GM19455 (cell line): ENCODE results near the gene CNKSR2.

ENCODE experiments used
- ATAC-seq: cut with Tn5 transposase; IDR thresholded peaks from one replicate; pipeline ENCODE4 v1.9.1; 2021; ENCODE audit not compliant: unreplicated experiment

The CNKSR2 gene

GRCh38 chrX:21662761-21663160 lies 288.5 kb downstream of the CNKSR2 start:
- no peak for ATAC-seq

GRCh38 chrX:21666252-21666651 lies 292.0 kb downstream of the CNKSR2 start:
- ATAC-seq, result no peak

GRCh38 chrX:21666679-21667078 lies 292.5 kb downstream of the CNKSR2 start:
- ATAC-seq, result no peak

- ATAC-seq, result no peak
Measured at GRCh38 chrX:21674430-21675186, 300.4 kb downstream of the CNKSR2 start.

- ATAC-seq, result no peak
Measured at GRCh38 chrX:21675931-21676330, 301.7 kb downstream of the CNKSR2 start.

- no peak for ATAC-seq
Measured at GRCh38 chrX:21678048-21678612, 303.9 kb downstream of the CNKSR2 start.

GRCh38 chrX:21683941-21684340 lies 309.7 kb downstream of the CNKSR2 start:
- no peak for ATAC-seq

- ATAC-seq, result no peak
Measured at GRCh38 chrX:21691512-21692018, 317.3 kb downstream of the CNKSR2 start.

GRCh38 chrX:21698272-21698671 lies 324.1 kb downstream of the CNKSR2 start:
- no peak for ATAC-seq

- ATAC-seq, result no peak
Measured at GRCh38 chrX:21699136-21699535, 324.9 kb downstream of the CNKSR2 start.

DNA sequence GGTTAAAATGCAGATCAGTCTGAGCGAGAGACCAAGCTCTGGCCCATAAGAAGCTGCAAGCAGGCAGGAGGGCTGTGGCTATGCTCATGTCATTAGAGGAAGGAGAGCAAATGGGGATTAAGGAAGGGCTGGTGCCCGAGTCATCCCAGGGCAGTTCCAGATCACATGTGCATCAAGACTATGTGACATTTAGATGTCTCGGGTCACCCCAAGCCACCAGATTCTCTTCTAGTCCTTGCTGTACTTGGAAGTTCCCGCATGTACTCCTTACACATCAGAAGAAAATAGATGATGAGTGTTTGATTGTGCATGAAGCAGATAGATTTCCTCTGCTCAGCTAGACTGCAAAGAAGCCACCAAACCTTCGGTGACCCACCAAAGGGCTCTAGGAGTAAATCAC lies 326.1 kb downstream of the CNKSR2 start:
- ATAC-seq, result no peak

DNA sequence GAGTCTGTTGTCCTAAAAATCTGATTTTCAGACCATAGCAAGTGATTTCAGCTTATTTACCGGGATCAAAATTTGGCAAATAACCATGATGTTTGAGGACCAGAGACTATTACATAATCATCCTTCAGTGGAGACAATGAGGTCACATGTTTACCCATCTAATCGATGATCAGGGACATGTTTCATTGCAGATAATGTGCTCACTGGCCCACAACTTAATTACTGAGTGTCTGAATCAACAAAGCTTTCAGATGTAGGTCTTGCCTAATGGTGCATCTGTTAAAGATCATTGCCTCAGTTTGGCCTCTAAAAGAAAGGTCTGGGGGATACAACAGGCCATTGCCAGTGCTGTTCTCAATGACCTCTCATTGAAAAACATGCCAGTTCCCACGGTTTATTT lies 326.7 kb downstream of the CNKSR2 start:
- no peak for ATAC-seq

GRCh38 chrX:21702725-21703124 lies 328.5 kb downstream of the CNKSR2 start:
- no peak for ATAC-seq
